Choroid plexus epithelial cell (primary cell): Measurements from ENCODE around the gene SLC8A1.
A peak's percentile ranks its signal among the peaks of the same experiment; 100 is the strongest.

ENCODE experiments used
- DNase-seq: peaks from one replicate; pipeline ENCODE4 v3.0.0-alpha.2; 2010; ENCODE audit warnings: low read depth
- H3K4me3 ChIP-seq: 2 replicates; pipeline ENCODE4 v1.5.1; 2011; ENCODE audit warnings: low read depth, mild to moderate bottlenecking, control low read depth, low read length, moderate library complexity
- TF ChIP-seq, protein P1 (sequence below): conservative IDR thresholded peaks from 2 replicates; pipeline ENCODE4 v1.5.1; 2011; ENCODE audit warnings: low read depth, mild to moderate bottlenecking, control low read depth, inconsistent platforms, low read length, moderate library complexity

SLC8A1 gene

DNA sequence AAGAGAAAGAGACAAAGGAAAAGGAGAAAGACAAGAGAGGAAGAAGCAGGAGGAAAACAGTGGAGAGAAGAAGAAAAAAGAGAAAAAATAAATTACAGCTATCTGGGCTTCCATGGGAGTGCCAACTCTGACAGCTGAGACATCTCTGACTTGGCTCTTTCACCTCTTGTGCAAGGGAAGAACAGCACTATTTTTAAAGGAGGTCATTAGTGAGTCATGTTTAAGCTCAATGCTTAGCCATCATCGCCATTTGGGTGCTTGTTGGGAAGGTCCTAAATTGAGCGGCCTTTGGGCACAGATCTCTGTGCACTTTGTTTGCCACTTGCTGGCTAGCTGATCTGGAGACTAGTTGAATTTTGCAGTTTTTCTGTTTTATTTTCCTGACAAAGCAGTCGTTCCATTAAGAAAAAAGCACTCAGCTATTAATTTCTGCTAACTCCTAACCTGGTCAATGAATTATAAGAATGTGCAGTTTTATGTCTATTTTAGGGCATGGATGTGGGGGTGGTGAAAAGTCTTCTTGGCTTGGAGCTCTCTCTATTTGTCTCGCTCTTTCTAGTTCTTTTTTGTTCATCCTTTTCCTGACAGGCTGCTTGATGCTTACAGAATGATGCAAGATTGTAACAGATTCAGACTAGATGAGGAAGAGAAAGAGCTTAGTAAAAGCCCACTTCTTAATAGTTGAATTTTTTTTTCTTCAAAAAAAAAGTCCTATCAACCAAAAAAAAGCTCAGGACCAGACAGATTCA is 231.5 kb downstream of the SLC8A1 start:
- TF ChIP-seq, protein P1, sequence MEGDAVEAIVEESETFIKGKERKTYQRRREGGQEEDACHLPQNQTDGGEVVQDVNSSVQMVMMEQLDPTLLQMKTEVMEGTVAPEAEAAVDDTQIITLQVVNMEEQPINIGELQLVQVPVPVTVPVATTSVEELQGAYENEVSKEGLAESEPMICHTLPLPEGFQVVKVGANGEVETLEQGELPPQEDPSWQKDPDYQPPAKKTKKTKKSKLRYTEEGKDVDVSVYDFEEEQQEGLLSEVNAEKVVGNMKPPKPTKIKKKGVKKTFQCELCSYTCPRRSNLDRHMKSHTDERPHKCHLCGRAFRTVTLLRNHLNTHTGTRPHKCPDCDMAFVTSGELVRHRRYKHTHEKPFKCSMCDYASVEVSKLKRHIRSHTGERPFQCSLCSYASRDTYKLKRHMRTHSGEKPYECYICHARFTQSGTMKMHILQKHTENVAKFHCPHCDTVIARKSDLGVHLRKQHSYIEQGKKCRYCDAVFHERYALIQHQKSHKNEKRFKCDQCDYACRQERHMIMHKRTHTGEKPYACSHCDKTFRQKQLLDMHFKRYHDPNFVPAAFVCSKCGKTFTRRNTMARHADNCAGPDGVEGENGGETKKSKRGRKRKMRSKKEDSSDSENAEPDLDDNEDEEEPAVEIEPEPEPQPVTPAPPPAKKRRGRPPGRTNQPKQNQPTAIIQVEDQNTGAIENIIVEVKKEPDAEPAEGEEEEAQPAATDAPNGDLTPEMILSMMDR: no peak
- no peak overlapping the region for H3K4me3 ChIP-seq
- peak; percentile 13 for DNase-seq

DNA sequence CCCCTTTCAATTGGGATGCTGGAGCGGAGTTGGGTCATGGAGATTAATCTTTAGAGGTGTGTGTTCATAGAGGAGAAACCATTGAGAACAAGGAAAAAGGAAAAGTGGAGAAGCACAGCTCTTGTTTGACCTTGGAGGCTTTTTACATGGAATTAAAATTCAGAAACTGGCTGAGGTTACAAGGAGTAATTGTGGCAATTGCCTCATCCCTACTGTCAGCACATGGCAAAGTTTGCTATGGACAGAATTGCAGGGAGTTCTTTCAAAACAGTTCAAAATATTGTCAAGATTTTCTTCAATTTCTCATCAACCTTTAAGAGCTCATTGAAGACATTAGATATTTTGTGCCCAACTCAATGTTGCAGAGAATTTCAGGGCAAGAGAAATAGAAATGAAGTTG is 232.7 kb downstream of the SLC8A1 start:
- DNase-seq: no peak
- no peak overlapping the region for H3K4me3 ChIP-seq
- TF ChIP-seq, protein P1: no peak

DNA sequence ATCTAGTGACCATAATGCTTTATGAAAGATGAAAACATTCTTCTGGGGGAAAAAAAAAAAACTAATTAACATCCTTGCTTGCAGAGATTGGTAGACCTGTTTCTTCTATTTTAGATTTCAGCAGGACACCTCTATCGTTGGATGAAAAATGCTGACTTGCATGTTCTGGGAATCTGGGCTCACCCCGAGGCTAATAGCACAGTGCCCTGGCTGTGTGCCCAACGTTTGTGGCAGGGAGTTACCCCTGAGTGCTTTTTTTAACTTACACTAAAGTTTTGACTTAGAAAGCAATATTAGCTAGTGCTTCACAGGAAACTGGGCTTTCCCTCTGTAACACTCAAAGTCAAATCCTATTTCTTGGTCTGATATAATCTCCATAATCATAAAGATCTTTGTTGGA is 233.2 kb downstream of the SLC8A1 start:
- TF ChIP-seq, protein P1: no peak
- no peak overlapping the region for H3K4me3 ChIP-seq
- DNase-seq: no peak

DNA sequence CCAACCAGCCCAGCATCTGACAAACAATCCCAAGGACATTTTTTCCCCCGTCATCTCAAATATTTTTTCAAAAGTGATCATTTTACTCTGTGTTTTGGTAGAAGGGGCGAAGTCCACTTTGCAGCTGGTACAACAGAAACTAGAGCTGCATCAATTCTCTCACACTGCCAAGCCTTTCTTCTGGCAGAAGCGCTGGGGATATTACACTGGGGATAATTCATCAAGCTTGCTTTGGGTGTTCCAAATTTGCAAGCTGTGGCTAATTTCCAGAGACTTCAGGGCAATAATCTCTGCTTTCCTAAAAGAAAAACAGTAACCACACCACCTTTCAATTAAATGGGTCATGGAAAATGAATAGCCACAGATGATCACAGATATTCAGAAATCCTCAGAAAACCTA is 238.3 kb downstream of the SLC8A1 start:
- DNase-seq: no peak
- TF ChIP-seq, protein P1: no peak
- H3K4me3 ChIP-seq: no peak overlapping the region

DNA sequence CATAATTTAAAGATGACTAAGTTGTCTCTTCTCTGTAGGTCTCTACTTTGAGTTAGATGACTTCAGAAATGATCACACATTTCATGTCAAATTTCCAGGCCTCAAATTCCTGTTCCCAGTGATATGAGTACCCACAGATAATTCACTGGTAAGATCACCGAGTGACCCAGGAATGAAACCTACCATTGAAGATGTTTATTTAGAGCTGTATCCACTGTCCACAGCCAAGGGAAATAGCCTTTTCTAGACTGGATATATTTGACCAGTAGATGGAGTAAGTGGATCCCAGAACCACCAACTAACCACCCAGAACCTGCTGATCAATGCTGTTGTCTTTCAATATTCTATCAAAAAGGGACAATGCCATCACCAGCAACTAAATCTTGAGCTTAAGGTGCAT is 238.8 kb downstream of the SLC8A1 start:
- TF ChIP-seq, protein P1: peak; percentile 57
- peak; percentile 43 for DNase-seq
- no peak overlapping the region for H3K4me3 ChIP-seq

DNA sequence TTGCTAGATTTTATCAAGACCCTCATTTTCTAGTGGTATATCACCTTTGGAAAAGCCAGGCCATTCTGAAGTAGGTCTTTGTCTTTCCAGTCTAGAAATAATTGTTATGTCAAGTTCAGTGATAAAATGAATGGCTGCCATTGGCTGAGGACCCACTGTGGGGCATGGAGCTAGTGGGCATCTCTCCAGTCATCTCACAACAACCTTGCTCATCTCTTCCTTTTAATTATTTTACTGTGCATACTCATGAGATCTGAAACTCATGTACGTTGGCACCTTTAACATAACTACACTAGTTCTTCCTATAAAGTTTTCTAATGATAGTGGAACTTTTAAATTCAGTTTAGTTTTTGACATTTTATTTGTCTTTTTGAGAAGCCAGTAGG is 240.9 kb downstream of the SLC8A1 start:
- H3K4me3 ChIP-seq: no peak overlapping the region
- DNase-seq: no peak
- TF ChIP-seq, protein P1: no peak

DNA sequence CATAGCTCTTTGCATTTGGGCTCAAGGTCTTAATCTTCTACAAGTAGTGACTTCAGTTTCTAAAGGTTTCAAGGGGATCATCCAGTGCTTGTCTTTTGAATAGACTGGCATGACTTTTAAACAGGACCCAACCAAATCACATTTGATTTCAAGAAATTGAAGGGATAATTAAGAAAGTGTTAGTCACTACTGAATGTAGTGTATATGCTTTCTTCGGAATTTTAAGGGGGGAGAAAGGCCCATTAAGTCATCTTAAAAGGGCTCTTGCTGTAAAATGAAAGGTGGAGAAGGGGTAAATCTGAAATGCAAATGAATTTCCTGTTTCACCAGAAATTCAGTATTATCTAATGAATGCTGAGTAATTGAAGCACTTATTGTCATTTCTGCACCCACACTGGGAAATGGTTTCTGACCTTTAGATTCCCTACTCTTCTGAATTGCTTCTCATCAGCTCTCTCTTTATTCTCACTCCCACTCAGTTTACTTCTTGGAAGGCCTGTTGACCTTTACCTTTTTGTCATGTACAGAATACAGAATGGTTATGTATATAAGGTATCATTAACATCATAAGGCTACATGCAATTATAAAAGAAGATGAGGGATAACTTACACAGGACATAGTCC is 241.4 kb downstream of the SLC8A1 start:
- H3K4me3 ChIP-seq: no peak overlapping the region
- TF ChIP-seq, protein P1: no peak
- DNase-seq: no peak
